Measurements from ENCODE around the gene LHFPL6. TPM values are rescaled to one million over a fixed set of nuclear protein-coding genes. Genes with fewer than 3 reads are reported as not detected.

LHFPL6 gene
- total and polyA plus RNA-seq, 9 of the 15 experiments (the other 6 are each of a cell fraction or from before 2014, with no cell fraction given) = 0.18 TPM; not detected in 8

DNA sequence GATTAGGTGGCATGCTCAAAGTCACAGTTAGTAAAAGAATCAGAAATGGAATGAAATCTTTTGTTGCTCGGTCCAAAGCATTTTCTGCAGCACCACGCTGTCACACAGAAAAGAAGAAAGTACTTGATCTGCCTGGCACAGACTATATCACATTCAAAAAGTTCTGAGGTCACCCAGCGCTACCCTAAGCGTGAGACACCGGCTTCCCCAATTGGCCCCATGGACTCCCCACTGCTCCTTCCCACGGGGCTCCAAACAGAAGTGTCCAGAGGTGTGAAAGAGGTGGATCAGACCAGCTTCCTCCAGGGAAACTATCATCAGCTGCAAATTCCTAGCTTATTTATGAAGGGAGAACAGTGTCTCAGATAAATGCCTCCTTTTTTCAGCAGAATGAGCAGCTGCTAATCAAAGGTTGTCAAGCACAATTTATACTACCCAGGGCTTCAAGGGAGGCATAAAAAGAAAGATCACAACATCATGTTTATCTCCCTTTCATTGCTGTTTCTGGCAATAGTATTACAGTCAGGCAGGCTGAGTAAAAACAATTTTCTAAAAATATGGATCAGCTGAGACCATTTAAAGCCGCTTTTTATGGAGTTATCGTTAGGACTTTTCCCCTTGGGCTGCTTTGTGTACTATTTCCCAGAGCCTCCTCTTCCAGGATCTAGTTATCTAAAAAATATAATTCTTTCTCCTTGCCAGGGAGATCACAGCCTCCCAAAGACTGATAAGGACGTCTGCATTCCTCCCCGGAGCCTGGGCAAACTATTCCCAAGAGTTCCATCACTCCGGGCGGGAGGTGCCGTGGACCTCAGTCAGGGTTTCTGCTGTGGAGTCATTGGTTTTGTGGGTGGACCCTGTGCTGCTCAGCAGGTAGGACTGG lies 208.0 kb downstream of the LHFPL6 start:
- intact Hi-C loops (cut with micrococcal nuclease) (no loop called here), in situ Hi-C loops (cut with MboI) (no loop called here)
- WGBS (ENCODE audit: insufficient coverage, low coverage, missing lambda C conversion rate) = 0% methylated on average over 10 of the region's 13 CpGs
- H3K79me2 ChIP-seq (ENCODE audit: control insufficient read depth, insufficient read depth, low read length) = no peaks in the 10 kb centered on the region
- no peak overlapping the region for H2AFZ ChIP-seq (ENCODE audit: low read depth, low read length)
- no TSS peak for BruUV-seq (replicated peaks)
- H3K4me2 ChIP-seq (ENCODE audit: insufficient read depth, low read length) = no peak overlapping the region
- no peak for FAIRE-seq
- H3K36me3 ChIP-seq (ENCODE audit: control insufficient read depth, insufficient read depth, low read length) = no peaks in the 10 kb centered on the region
- no peaks in the 10 kb centered on the region for H3K27me3 ChIP-seq (ENCODE audit: control insufficient read depth in 2 of 2, insufficient read depth in 2 of 2, low read length in 2 of 2)
- no peak overlapping the region for H3K4me3 ChIP-seq
- DNase-seq (ENCODE audit: extremely low read depth in 1 of 4, low spot score in 3 of 4) = no peak
- no peak overlapping the region for H3K9ac ChIP-seq (ENCODE audit: insufficient read depth in 1 of 2, low read depth in 2 of 2, low read length in 2 of 2)
- no peak for ATAC-seq
- H3K27ac ChIP-seq (ENCODE audit: extremely low read depth, low read depth, low read length) = no peak overlapping the region
- ChIA-PET CTCF (ENCODE audit: low intra/inter-chr PET ratio) (no interaction called here), POLR2A (no interaction called here)
- H3K9me1 ChIP-seq (ENCODE audit: control insufficient read depth, insufficient read depth, low read length) = no peaks in the 10 kb centered on the region
- H3K9me3 ChIP-seq (replicated peaks; ENCODE audit: control insufficient read depth, insufficient read depth, low read depth, low read length) = no peaks in the 10 kb centered on the region
- no peaks in the 10 kb centered on the region for H4K20me1 ChIP-seq (replicated peaks; ENCODE audit: control insufficient read depth, insufficient read depth, low read length)
- TF ChIP-seq NR2F6 (CRISPR knock-in tag; IDR thresholded peaks at IDR 0.05) = no peak
- TF ChIP-seq NRF1 (conservative IDR thresholded peaks at IDR 0.05 in 1 of 2, IDR thresholded peaks at IDR 0.05 in 1 of 2) = no peak
- no peak for TF ChIP-seq EWSR1 (IDR thresholded peaks at IDR 0.05; ENCODE audit: borderline replicate concordance, low read depth, partially characterized antibody)
- no peak for TF ChIP-seq POU5F1 (IDR thresholded peaks at IDR 0.05; ENCODE audit: borderline replicate concordance, low read depth, low read length, partially characterized antibody)
- no peak for TF ChIP-seq TAL1 (IDR thresholded peaks at IDR 0.05)
- TF ChIP-seq SRSF3 (IDR thresholded peaks at IDR 0.05; ENCODE audit: insufficient read depth, low read length) = no peak
- TF ChIP-seq POLR2B (IDR thresholded peaks at IDR 0.05; ENCODE audit: low read depth, partially characterized antibody) = no peak
- no peak for TF ChIP-seq SMARCB1 (IDR thresholded peaks at IDR 0.05; ENCODE audit: insufficient read length, low read depth)
- TF ChIP-seq, protein P1, sequence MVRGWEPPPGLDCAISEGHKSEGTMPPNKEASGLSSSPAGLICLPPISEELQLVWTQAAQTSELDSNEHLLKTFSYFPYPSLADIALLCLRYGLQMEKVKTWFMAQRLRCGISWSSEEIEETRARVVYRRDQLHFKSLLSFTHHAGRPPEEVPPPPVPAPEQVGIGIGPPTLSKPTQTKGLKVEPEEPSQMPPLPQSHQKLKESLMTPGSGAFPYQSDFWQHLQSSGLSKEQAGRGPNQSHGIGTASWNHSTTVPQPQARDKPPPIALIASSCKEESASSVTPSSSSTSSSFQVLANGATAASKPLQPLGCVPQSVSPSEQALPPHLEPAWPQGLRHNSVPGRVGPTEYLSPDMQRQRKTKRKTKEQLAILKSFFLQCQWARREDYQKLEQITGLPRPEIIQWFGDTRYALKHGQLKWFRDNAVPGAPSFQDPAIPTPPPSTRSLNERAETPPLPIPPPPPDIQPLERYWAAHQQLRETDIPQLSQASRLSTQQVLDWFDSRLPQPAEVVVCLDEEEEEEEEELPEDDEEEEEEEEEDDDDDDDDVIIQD (CRISPR knock-in tag; IDR thresholded peaks at IDR 0.05) = no peak
- H3K4me1 ChIP-seq (replicated peaks in 1 of 2; ENCODE audit: control insufficient read depth in 2 of 2, insufficient read depth in 2 of 2, low read length in 2 of 2) = no peaks in the 10 kb centered on the region
